PC-9 (cell line): ENCODE measurements around the gene CCNF. TPM values are rescaled to one million over a fixed set of nuclear protein-coding genes. Genes with fewer than 3 reads are reported as not detected.

Experiments used
- BruUV-seq: library from RNA; stranded (reverse); fragments of 400-500 nt; replicated peaks from 2 replicates; lab custom pipeline; 2021; lab: Mats Ljungman, UMichigan
- CTCF ChIA-PET: fragments of 300-600 bp; sonication (Branson Sonifier 250); formaldehyde crosslinking; loops from one replicate; lab custom pipeline; 2022; ENCODE audit warnings: antibody characterized with exemption; lab: Charles Lee
- POLR2A ChIA-PET: fragments of 300-600 bp; sonication (Branson Sonifier 250); formaldehyde crosslinking; loops from one replicate; lab custom pipeline; 2022; ENCODE audit warnings: antibody characterized with exemption; ENCODE audit not compliant: unreplicated experiment; lab: Charles Lee
- DNase-seq, 2 experiments: peaks; one replicate each; pipeline versions ENCODE4 v3.0.0 to v3.0.0-alpha.2; 2015 to 2022; ENCODE audit warnings: mixed read lengths in 1 of 2
- H2AFZ ChIP-seq: fragments of 200-600 bp; sonication (generic); 2 replicates; pipeline ENCODE4 v1.8.1; 2017; ENCODE audit warnings: antibody characterized with exemption
- H3F3A ChIP-seq: fragments of 200-600 bp; sonication (generic); 2 replicates; pipeline ENCODE4 v1.8.1; 2017; ENCODE audit warnings: antibody characterized with exemption, mild to moderate bottlenecking, low read depth; ENCODE audit not compliant: insufficient read depth
- H3K27ac ChIP-seq: fragments of 200-600 bp; sonication (generic); 2 replicates; pipeline ENCODE4 v1.6.1; 2016; ENCODE audit warnings: mixed run types
- H3K27me3 ChIP-seq: fragments of 200-600 bp; sonication (generic); 2 replicates; pipeline ENCODE4 v1.6.1; 2016; ENCODE audit warnings: low read depth, mixed run types; ENCODE audit not compliant: insufficient read depth
- H3K36me3 ChIP-seq: fragments of 200-600 bp; sonication (generic); 2 replicates; pipeline ENCODE4 v1.6.1; 2016; ENCODE audit warnings: low read depth, mixed run types
- H3K4me1 ChIP-seq: fragments of 200-600 bp; sonication (generic); replicated peaks from 2 replicates; pipeline ENCODE4 v1.6.1; 2016; ENCODE audit warnings: mixed run types; ENCODE audit not compliant: insufficient read depth
- H3K4me2 ChIP-seq: fragments of 200-600 bp; sonication (generic); 2 replicates; pipeline ENCODE4 v1.6.1; 2017; ENCODE audit warnings: mixed run types
- H3K4me3 ChIP-seq: fragments of 200-600 bp; sonication (generic); 2 replicates; pipeline ENCODE4 v1.6.1; 2016; ENCODE audit warnings: mixed run types
- H3K79me2 ChIP-seq: fragments of 200-600 bp; sonication (generic); 2 replicates; pipeline ENCODE4 v1.6.1; 2017; ENCODE audit warnings: low read depth, mixed run types
- H3K9me2 ChIP-seq: fragments of 200-600 bp; sonication (generic); 2 replicates; pipeline ENCODE4 v1.8.1; 2017; ENCODE audit warnings: mild to moderate bottlenecking; ENCODE audit not compliant: insufficient read depth
- H3K9me3 ChIP-seq: fragments of 200-600 bp; sonication (generic); 2 replicates; pipeline ENCODE4 v1.8.1; 2016; ENCODE audit warnings: low read depth; ENCODE audit not compliant: insufficient read depth
- H4K20me1 ChIP-seq: fragments of 200-600 bp; sonication (generic); 2 replicates; pipeline ENCODE4 v1.8.1; 2017; ENCODE audit not compliant: insufficient read depth
- CTCF ChIP-seq: fragments of 200-600 bp; sonication (generic); conservative IDR thresholded peaks from 2 replicates; pipeline ENCODE4 v1.6.1; 2017; ENCODE audit warnings: mixed run types, antibody characterized with exemption, mild to moderate bottlenecking, moderate library complexity
- EZH2 ChIP-seq: fragments of 200-600 bp; sonication (generic); IDR thresholded peaks from 2 replicates; pipeline ENCODE4 v1.8.0; 2017; ENCODE audit warnings: antibody characterized with exemption, low read depth
- intact Hi-C: fragments of 100-400 bp; cut with micrococcal nuclease; formaldehyde crosslinking; loops from one replicate; pipeline ENCODE4 v1.10.0; 2022; ENCODE audit not compliant: unreplicated experiment
- total RNA-seq: library from RNA; stranded (reverse); gene quantifications from 2 replicates; pipeline ENCODE4 v1.2.3, GENCODE V29; 2021

Gene CCNF
- total RNA-seq, 1 experiment from 2014 or later: 69.0 TPM

DNA sequence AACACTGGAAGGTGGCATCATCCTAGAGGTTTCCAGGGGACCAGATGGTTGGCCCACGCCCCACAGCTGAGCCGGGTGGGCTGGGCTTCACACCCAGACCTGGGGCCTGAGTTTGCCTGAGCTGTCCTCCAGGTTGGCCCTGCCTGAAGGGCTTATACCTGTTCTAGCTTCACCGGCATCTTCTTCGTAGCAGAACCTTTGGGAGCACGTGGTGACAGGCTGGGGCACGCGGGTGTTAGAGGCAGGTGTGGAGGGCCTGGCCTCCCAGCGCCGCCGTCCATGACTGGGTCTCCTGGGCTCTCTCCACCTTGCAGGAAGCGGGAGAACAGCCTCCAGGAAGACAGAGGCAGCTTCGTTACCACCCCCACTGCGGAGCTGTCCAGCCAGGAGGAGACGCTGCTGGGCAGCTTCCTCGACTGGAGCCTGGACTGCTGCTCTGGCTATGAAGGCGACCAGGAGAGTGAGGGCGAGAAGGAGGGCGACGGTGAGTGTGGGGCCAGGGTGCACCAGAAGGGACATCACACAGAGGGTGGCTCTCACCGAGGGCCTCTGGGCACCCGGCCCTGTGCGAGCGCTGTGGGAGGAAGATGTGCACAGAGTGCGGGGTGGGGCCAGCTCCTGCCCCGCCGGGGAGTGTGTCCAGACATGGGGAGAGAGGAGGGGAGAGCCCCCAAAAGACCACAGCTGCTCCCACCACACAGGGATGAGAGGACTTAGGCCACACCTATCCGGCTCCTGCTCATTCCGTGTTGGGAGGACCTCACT lies 26.0 kb downstream of the CCNF start:
- no peak overlapping the region for H3K4me3 ChIP-seq
- no peaks in the 10 kb centered on the region for H3K9me2 ChIP-seq
- H3K4me1 ChIP-seq: peaks cover under 1% of the 10 kb centered on the region; the same call in 1 of the 2 replicates
- H3F3A ChIP-seq: peaks cover 40% of the 10 kb centered on the region
- intact Hi-C loops: no loop called here
- H3K36me3 ChIP-seq: peaks cover 7% of the 10 kb centered on the region; the same call in 1 of the 2 replicates
- H3K9me3 ChIP-seq: no peaks in the 10 kb centered on the region
- no peak overlapping the region for H3K27ac ChIP-seq
- DNase-seq: no peak
- ChIA-PET CTCF (no interaction called here), POLR2A (no interaction called here)
- no peak overlapping the region for H3K4me2 ChIP-seq
- no peaks in the 10 kb centered on the region for H3K27me3 ChIP-seq
- H4K20me1 ChIP-seq: no peaks in the 10 kb centered on the region
- no peaks in the 10 kb centered on the region for H3K79me2 ChIP-seq
- BruUV-seq: no TSS peak
- no peak for TF ChIP-seq EZH2
- no peak for TF ChIP-seq CTCF
- H2AFZ ChIP-seq: no peak overlapping the region

DNA sequence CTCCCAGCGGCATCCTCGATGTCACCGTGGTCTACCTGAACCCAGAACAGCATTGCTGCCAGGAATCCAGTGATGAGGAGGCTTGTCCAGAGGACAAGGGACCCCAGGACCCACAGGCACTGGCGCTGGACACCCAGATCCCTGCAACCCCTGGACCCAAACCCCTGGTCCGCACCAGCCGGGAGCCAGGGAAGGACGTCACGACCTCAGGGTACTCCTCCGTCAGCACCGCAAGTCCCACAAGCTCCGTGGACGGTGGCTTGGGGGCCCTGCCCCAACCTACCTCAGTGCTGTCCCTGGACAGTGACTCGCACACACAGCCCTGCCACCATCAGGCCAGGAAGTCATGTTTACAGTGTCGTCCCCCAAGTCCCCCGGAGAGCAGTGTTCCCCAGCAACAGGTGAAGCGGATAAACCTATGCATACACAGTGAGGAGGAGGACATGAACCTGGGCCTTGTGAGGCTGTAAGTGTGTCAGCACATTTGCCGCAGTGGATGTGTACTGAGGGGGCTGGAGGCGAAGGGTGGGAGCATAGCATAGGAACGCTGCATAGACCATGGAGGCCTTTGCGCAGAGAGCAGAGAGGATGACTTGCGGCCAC lies 27.4 kb downstream of the CCNF start:
- no TSS peak for BruUV-seq
- H2AFZ ChIP-seq: no peak overlapping the region
- H3K79me2 ChIP-seq: peaks cover 7% of the 10 kb centered on the region
- H3K9me2 ChIP-seq: no peaks in the 10 kb centered on the region
- H3K4me1 ChIP-seq: peaks cover 10% of the 10 kb centered on the region
- H3F3A ChIP-seq: peaks cover 40% of the 10 kb centered on the region
- H3K4me2 ChIP-seq: no peak overlapping the region
- no peak overlapping the region for H3K4me3 ChIP-seq
- ChIA-PET CTCF (no interaction called here), POLR2A (interaction anchor here (0.6 kb wide), 1 partner anchor 11 kb away, joined by 7 read pairs; no protein-coding TSS in a partner anchor)
- intact Hi-C loops: no loop called here
- no peak overlapping the region for H3K27ac ChIP-seq
- peaks cover 7% of the 10 kb centered on the region; the same call in 1 of the 2 replicates for H3K36me3 ChIP-seq
- H3K9me3 ChIP-seq: no peaks in the 10 kb centered on the region
- no peak for DNase-seq
- TF ChIP-seq CTCF (no peak), EZH2 (no peak)
- no peaks in the 10 kb centered on the region for H4K20me1 ChIP-seq
- H3K27me3 ChIP-seq: no peaks in the 10 kb centered on the region

- ChIA-PET CTCF (no interaction called here), POLR2A (interaction anchor here (0.6 kb wide), 1 partner anchor 10 kb away, joined by 7 read pairs; no protein-coding TSS in a partner anchor)
- TF ChIP-seq CTCF: no peak
- no peak for TF ChIP-seq EZH2
- H3K79me2 ChIP-seq: peaks cover 7% of the 10 kb centered on the region
- no peak overlapping the region for H3K4me3 ChIP-seq
- H3K4me2 ChIP-seq: no peak overlapping the region
- no peaks in the 10 kb centered on the region for H4K20me1 ChIP-seq
- H3K27me3 ChIP-seq: no peaks in the 10 kb centered on the region
- peaks cover 40% of the 10 kb centered on the region for H3F3A ChIP-seq
- no peak for DNase-seq
- H2AFZ ChIP-seq: no peak overlapping the region
- no TSS peak for BruUV-seq
- peaks cover 7% of the 10 kb centered on the region; the same call in 1 of the 2 replicates for H3K36me3 ChIP-seq
- peaks cover 10% of the 10 kb centered on the region for H3K4me1 ChIP-seq
- H3K9me3 ChIP-seq: no peaks in the 10 kb centered on the region
- intact Hi-C loops: no loop called here
- no peak overlapping the region for H3K27ac ChIP-seq
- no peaks in the 10 kb centered on the region for H3K9me2 ChIP-seq
Measured at GRCh38 chr16:2457267-2457666, 28.0 kb downstream of the CCNF start.
